Neural progenitor cell (in vitro differentiated cells): ENCODE data around the gene MOBP.

Source experiments
- EZH2 ChIP-seq: fragments of 200-600 bp; sonication (generic); IDR thresholded peaks from 2 replicates; pipeline ENCODE4 v1.6.1; 2017; ENCODE audit warnings: antibody characterized with exemption, mild to moderate bottlenecking, moderate library complexity
- TF ChIP-seq, protein P1 (sequence below): fragments of 200-600 bp; sonication (generic); IDR thresholded peaks from 2 replicates; pipeline ENCODE4 v1.5.1; 2017; ENCODE audit warnings: antibody characterized with exemption, mild to moderate bottlenecking

GRCh38 chr3:39457361-39457760 is 10.1 kb upstream of the MOBP start:
- TF ChIP-seq, protein P1, sequence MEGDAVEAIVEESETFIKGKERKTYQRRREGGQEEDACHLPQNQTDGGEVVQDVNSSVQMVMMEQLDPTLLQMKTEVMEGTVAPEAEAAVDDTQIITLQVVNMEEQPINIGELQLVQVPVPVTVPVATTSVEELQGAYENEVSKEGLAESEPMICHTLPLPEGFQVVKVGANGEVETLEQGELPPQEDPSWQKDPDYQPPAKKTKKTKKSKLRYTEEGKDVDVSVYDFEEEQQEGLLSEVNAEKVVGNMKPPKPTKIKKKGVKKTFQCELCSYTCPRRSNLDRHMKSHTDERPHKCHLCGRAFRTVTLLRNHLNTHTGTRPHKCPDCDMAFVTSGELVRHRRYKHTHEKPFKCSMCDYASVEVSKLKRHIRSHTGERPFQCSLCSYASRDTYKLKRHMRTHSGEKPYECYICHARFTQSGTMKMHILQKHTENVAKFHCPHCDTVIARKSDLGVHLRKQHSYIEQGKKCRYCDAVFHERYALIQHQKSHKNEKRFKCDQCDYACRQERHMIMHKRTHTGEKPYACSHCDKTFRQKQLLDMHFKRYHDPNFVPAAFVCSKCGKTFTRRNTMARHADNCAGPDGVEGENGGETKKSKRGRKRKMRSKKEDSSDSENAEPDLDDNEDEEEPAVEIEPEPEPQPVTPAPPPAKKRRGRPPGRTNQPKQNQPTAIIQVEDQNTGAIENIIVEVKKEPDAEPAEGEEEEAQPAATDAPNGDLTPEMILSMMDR: no peak
- no peak for TF ChIP-seq EZH2
